IMR-90 (cell line): ENCODE results near the gene DDC. TPM values are rescaled to one million over a fixed set of nuclear protein-coding genes. Genes with fewer than 3 reads are reported as not detected.

Experiments
- ATAC-seq: fragments of 200-7000 bp; cut with Tn5 transposase; 2 replicates; pipeline ENCODE4 v1.9.1; 2020; ENCODE audit warnings: low read depth, mild to moderate bottlenecking, moderate library complexity
- BruUV-seq: library from RNA; stranded (reverse); fragments of 400-500 nt; replicated peaks from 2 replicates; lab custom pipeline; 2021; lab: Mats Ljungman, UMichigan
- CTCF ChIA-PET: fragments of 300-600 bp; formaldehyde crosslinking; extraction: SDS; loops from one replicate; lab custom pipeline; 2021; ENCODE audit warnings: antibody characterized with exemption; lab: Yijun Ruan, JAX
- POLR2A ChIA-PET: fragments of 300-600 bp; sonication (Branson Sonifier 250); formaldehyde crosslinking; loops from one replicate; lab custom pipeline; 2022; ENCODE audit warnings: antibody characterized with exemption; ENCODE audit not compliant: unreplicated experiment; lab: Charles Lee
- DNase-seq: peaks from one replicate; pipeline ENCODE4 v3.0.0; 2013
- H2AFZ ChIP-seq: replicated peaks from 2 replicates; pipeline ENCODE3; 2013; ENCODE audit warnings: low read length, mild to moderate bottlenecking; ENCODE audit not compliant: poor library complexity
- H2AK5ac ChIP-seq: 2 replicates; pipeline ENCODE4 v1.6.1; 2013; ENCODE audit warnings: low read depth, low read length, inconsistent platforms
- H2AK9ac ChIP-seq: replicated peaks from 2 replicates; pipeline ENCODE3; 2013; ENCODE audit warnings: mild to moderate bottlenecking, low read depth, low read length, moderate library complexity; ENCODE audit not compliant: poor library complexity
- H2BK120ac ChIP-seq: 2 replicates; pipeline ENCODE4 v1.6.1; 2013; ENCODE audit warnings: low read depth, low read length, inconsistent platforms
- H2BK15ac ChIP-seq: 3 replicates; pipeline ENCODE4 v1.6.1; 2013; ENCODE audit warnings: low read depth, low read length, inconsistent platforms
- H2BK20ac ChIP-seq: 2 replicates; pipeline ENCODE4 v1.6.1; 2013; ENCODE audit warnings: low read depth, mild to moderate bottlenecking, inconsistent platforms, low read length, moderate library complexity
- H2BK5ac ChIP-seq: 2 replicates; pipeline ENCODE4 v1.6.1; 2013; ENCODE audit warnings: mild to moderate bottlenecking, low read depth, low read length, inconsistent platforms; ENCODE audit not compliant: poor library complexity, severe bottlenecking
- H3K14ac ChIP-seq: replicated peaks from 2 replicates; pipeline ENCODE4 v1.6.1; 2013; ENCODE audit warnings: low read depth, low read length, inconsistent platforms
- H3K18ac ChIP-seq: 2 replicates; pipeline ENCODE4 v1.6.1; 2013; ENCODE audit warnings: low read depth, low read length, control low read depth
- H3K23ac ChIP-seq: 2 replicates; pipeline ENCODE4 v1.6.1; 2013; ENCODE audit warnings: low read depth, low read length, inconsistent platforms
- H3K27ac ChIP-seq: 2 replicates; pipeline ENCODE4 v1.5.1; 2013; ENCODE audit warnings: mild to moderate bottlenecking, control low read depth, low read length; ENCODE audit not compliant: insufficient read depth
- H3K27me3 ChIP-seq: 2 replicates; pipeline ENCODE4 v1.6.1; 2013; ENCODE audit warnings: low read length; ENCODE audit not compliant: control insufficient read depth, insufficient read depth
- H3K36me3 ChIP-seq: 2 replicates; pipeline ENCODE4 v1.6.1; 2013; ENCODE audit warnings: low read length, mixed read lengths; ENCODE audit not compliant: control insufficient read depth, insufficient read depth
- H3K4ac ChIP-seq: 2 replicates; pipeline ENCODE4 v1.6.1; 2013; ENCODE audit warnings: low read depth, low read length, inconsistent platforms
- H3K4me1 ChIP-seq: 2 replicates; pipeline ENCODE4 v1.6.1; 2013; ENCODE audit warnings: low read length, mixed read lengths; ENCODE audit not compliant: control insufficient read depth, insufficient read depth
- H3K4me2 ChIP-seq: 2 replicates; pipeline ENCODE4 v1.6.1; 2013; ENCODE audit warnings: low read depth, mild to moderate bottlenecking, control low read depth, low read length, moderate library complexity
- H3K4me3 ChIP-seq: 2 replicates; pipeline ENCODE4 v1.5.1; 2013; ENCODE audit warnings: low read depth, mild to moderate bottlenecking, control low read depth, low read length, moderate library complexity; ENCODE audit not compliant: insufficient read depth
- H3K56ac ChIP-seq: 2 replicates; pipeline ENCODE4 v1.6.1; 2013; ENCODE audit warnings: low read length, inconsistent platforms; ENCODE audit not compliant: insufficient read depth; ENCODE audit errors: extremely low read depth
- H3K79me1 ChIP-seq, 2 experiments: 2 replicates each; pipeline ENCODE4 v1.6.1; 2013; ENCODE audit warnings: low read length in 2 of 2, inconsistent platforms in 1 of 2, low read depth in 1 of 2
- H3K9ac ChIP-seq: 2 replicates; pipeline ENCODE4 v1.6.1; 2013; ENCODE audit warnings: low read depth, low read length, control low read depth
- H3K9me1 ChIP-seq: 2 replicates; pipeline ENCODE4 v1.6.1; 2013; ENCODE audit warnings: low read length, inconsistent platforms; ENCODE audit not compliant: insufficient read depth
- H3K9me3 ChIP-seq: 2 replicates; pipeline ENCODE4 v1.6.1; 2013; ENCODE audit warnings: low read length; ENCODE audit not compliant: control insufficient read depth, insufficient read depth
- H4K20me1 ChIP-seq: 2 replicates; pipeline ENCODE4 v1.6.1; 2013; ENCODE audit warnings: low read length, inconsistent platforms; ENCODE audit not compliant: insufficient read depth
- H4K5ac ChIP-seq: 2 replicates; pipeline ENCODE4 v1.6.1; 2013; ENCODE audit warnings: mild to moderate bottlenecking, low read depth, low read length, control low read depth
- H4K8ac ChIP-seq, 2 experiments: 2 replicates each; pipeline ENCODE4 v1.6.1; 2013; ENCODE audit warnings: low read depth in 2 of 2, low read length in 2 of 2, control low read depth in 1 of 2, inconsistent platforms in 1 of 2
- H4K91ac ChIP-seq: 2 replicates; pipeline ENCODE4 v1.6.1; 2013; ENCODE audit warnings: low read depth, low read length, inconsistent platforms; ENCODE audit not compliant: insufficient read depth
- BHLHE40 ChIP-seq: fragments of 150-350 bp; IDR thresholded peaks from 2 replicates; pipeline ENCODE4 v1.6.1; 2016; ENCODE audit warnings: mild to moderate bottlenecking, low read depth, low read length
- CEBPB ChIP-seq: IDR thresholded peaks from 2 replicates; pipeline ENCODE4 v1.6.1; 2012; ENCODE audit warnings: low read depth, low read length, improper control_type of control experiment
- CHD1 ChIP-seq: IDR thresholded peaks from 2 replicates; pipeline ENCODE4 v1.6.1; 2012; ENCODE audit warnings: low read depth, low read length, improper control_type of control experiment
- CTCF ChIP-seq: conservative IDR thresholded peaks from 2 replicates; pipeline ENCODE4 v1.5.1; 2012; ENCODE audit warnings: mild to moderate bottlenecking, low read depth, low read length, improper control_type of control experiment
- ELK1 ChIP-seq: fragments of 150-350 bp; IDR thresholded peaks from 2 replicates; pipeline ENCODE4 v1.6.1; 2016; ENCODE audit warnings: low read depth, mild to moderate bottlenecking, low read length, moderate library complexity, borderline replicate concordance
- FOS ChIP-seq: fragments of 150-350 bp; IDR thresholded peaks from 2 replicates; pipeline ENCODE4 v1.6.1; 2016; ENCODE audit warnings: low read depth, low read length
- MAFK ChIP-seq: IDR thresholded peaks from 2 replicates; pipeline ENCODE4 v1.6.1; 2012; ENCODE audit warnings: low read depth, low read length, improper control_type of control experiment
- MAZ ChIP-seq: IDR thresholded peaks from 2 replicates; pipeline ENCODE4 v1.6.1; 2012; ENCODE audit warnings: low read depth, mild to moderate bottlenecking, low read length, improper control_type of control experiment, moderate library complexity, borderline replicate concordance
- MXI1 ChIP-seq: IDR thresholded peaks from 2 replicates; pipeline ENCODE4 v1.6.1; 2012; ENCODE audit warnings: low read depth, mild to moderate bottlenecking, low read length, moderate library complexity, borderline replicate concordance
- NFE2L2 ChIP-seq: fragments of 150-350 bp; IDR thresholded peaks from 2 replicates; pipeline ENCODE4 v1.6.1; 2016; ENCODE audit warnings: low read depth, mild to moderate bottlenecking, low read length
- POLR2A ChIP-seq: IDR thresholded peaks from 2 replicates; pipeline ENCODE4 v1.6.1; 2012; ENCODE audit warnings: mild to moderate bottlenecking, low read depth, low read length
- RAD21 ChIP-seq: IDR thresholded peaks from 2 replicates; pipeline ENCODE4 v1.6.1; 2012; ENCODE audit warnings: low read length, improper control_type of control experiment
- RCOR1 ChIP-seq: IDR thresholded peaks from 2 replicates; pipeline ENCODE4 v1.6.1; 2012; ENCODE audit warnings: mild to moderate bottlenecking, low read length, improper control_type of control experiment; ENCODE audit not compliant: insufficient replicate concordance
- RFX5 ChIP-seq: IDR thresholded peaks from 2 replicates; pipeline ENCODE4 v1.8.0; 2012; ENCODE audit warnings: low read depth, mild to moderate bottlenecking, low read length, moderate library complexity
- SMC3 ChIP-seq: fragments of 150-350 bp; IDR thresholded peaks from 2 replicates; pipeline ENCODE4 v1.6.1; 2016; ENCODE audit warnings: low read depth, mild to moderate bottlenecking, antibody characterized with exemption, low read length, moderate library complexity
- USF2 ChIP-seq: fragments of 150-350 bp; IDR thresholded peaks from 2 replicates; pipeline ENCODE4 v1.6.1; 2017; ENCODE audit warnings: mild to moderate bottlenecking, antibody characterized with exemption, low read length, low read depth
- WGBS, 2 experiments: methylation state at CpG; one replicate each; pipeline versions ENCODE4 v1.1.5 to v1.1.7; 2013; ENCODE audit warnings: missing lambda C conversion rate in 2 of 2; ENCODE audit not compliant: insufficient read length in 1 of 2; ENCODE audit errors: extremely low coverage in 2 of 2; 5-methylcytosine and 5-hydroxymethylcytosine counted together
- dilution Hi-C: fragments of 300-500 bp; cut with HindIII; formaldehyde crosslinking; loops from one replicate; pipeline ENCODE4 v1.14.3; 2018; ENCODE audit warnings: low sequenced_read_pairs; ENCODE audit not compliant: unreplicated experiment
- in situ Hi-C: fragments of 300-500 bp; cut with MboI; formaldehyde crosslinking; loops from 3 replicates; pipeline ENCODE4 v1.14.3; 2019; ENCODE audit warnings: low sequenced_read_pairs, inconsistent platforms, mixed read lengths
- intact Hi-C: fragments of 100-400 bp; cut with micrococcal nuclease; formaldehyde crosslinking; loops from 2 replicates; pipeline ENCODE4 v1.10.0; 2022
- polyA plus RNA-seq, 3 experiments: library from polyadenylated mRNA; depleted of rRNA; stranded (reverse); fragments of >200 nt; gene quantifications; 2 replicates each; pipeline ENCODE4 v1.2.3, GENCODE V29; 2012; ENCODE audit warnings: low replicate concordance in 1 of 3
- total RNA-seq: library from RNA; depleted of rRNA; stranded (reverse); fragments of >200 nt; gene quantifications from 2 replicates; pipeline ENCODE4 v1.2.3, GENCODE V29; 2012

Gene DDC
- total and polyA plus RNA-seq, 2 of the 4 experiments (the other 2 are of a cell fraction), result not detected

DNA sequence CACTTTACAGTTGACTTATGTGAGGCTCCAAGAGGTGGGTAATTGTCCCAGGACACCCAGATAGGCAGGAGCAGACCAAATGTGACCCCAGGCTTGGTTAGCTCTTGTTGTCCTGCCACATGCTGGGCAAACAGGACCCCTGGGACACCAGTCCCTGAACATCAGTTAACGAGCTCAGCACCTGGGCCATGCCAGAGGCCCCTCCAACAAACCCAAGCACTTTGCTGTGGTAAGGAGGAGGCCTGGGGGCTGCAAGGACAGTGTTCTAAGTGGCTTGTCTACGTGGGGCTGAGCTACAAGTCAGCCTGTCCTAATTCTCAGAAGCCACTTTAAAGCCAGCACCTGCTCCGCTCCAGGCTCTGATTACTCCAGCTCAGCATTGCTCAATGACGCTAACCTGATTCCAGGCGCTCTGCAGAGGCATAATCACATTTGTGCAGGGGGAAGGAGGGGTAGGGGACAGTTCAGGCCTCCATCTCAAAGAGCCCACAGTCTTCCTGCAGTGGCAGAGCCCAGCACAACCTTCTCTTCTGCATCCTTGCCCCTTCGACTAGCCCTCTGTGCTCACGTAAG lies 57.2 kb downstream of the DDC start:
- no peak overlapping the region for H3K4ac ChIP-seq
- H3K4me2 ChIP-seq, result no peak overlapping the region
- no TSS peak for BruUV-seq
- H4K8ac ChIP-seq, result no peak overlapping the region
- no peak overlapping the region for H2AK9ac ChIP-seq
- CTCF ChIA-PET, result no interaction called here
- no peaks in the 10 kb centered on the region for H3K36me3 ChIP-seq
- no peak overlapping the region for H2BK120ac ChIP-seq
- no peaks in the 10 kb centered on the region for H3K9me3 ChIP-seq
- no peaks in the 10 kb centered on the region; the same call in 1 of the 2 replicates for H3K4me1 ChIP-seq
- H3K27ac ChIP-seq, result no peak overlapping the region
- H3K18ac ChIP-seq, result no peak overlapping the region
- no peak overlapping the region for H3K56ac ChIP-seq
- no peak overlapping the region for H3K23ac ChIP-seq
- H3K9me1 ChIP-seq, result no peaks in the 10 kb centered on the region
- no peak overlapping the region for H4K91ac ChIP-seq
- no CpG with 5 or more reads among the region's 7 CpGs for WGBS, 2 experiments
- POLR2A ChIA-PET, result no interaction called here
- no peak overlapping the region for H3K9ac ChIP-seq
- H3K14ac ChIP-seq, result no peak overlapping the region
- H2BK5ac ChIP-seq, result no peak overlapping the region
- peaks cover 5% of the 10 kb centered on the region; the same call in 1 of the 2 replicates for H3K27me3 ChIP-seq
- no peaks in the 10 kb centered on the region for H4K20me1 ChIP-seq
- DNase-seq (no peak), ATAC-seq (no peak)
- dilution Hi-C loops (no loop called here), intact Hi-C loops (loop anchor here (10.0 kb wide), 1 partner anchor 67 kb away; no protein-coding TSS in a partner anchor), in situ Hi-C loops (no loop called here)
- H2AK5ac ChIP-seq, result no peak overlapping the region
- no peak overlapping the region for H3K4me3 ChIP-seq
- H3K79me1 ChIP-seq, result no peaks in the 10 kb centered on the region
- TF ChIP-seq MAZ, result no peak
- TF ChIP-seq RAD21, result no peak
- no peak for TF ChIP-seq BHLHE40
- no peak for TF ChIP-seq USF2
- no peak for TF ChIP-seq ELK1
- TF ChIP-seq RCOR1, result no peak
- TF ChIP-seq CTCF, result no peak
- no peak for TF ChIP-seq CHD1
- no peak for TF ChIP-seq MXI1
- TF ChIP-seq MAFK, result no peak
- TF ChIP-seq RFX5, result no peak
- no peak for TF ChIP-seq CEBPB
- TF ChIP-seq SMC3, result no peak
- no peak for TF ChIP-seq FOS
- no peak for TF ChIP-seq POLR2A
- no peak for TF ChIP-seq NFE2L2
- no peak overlapping the region for H2BK15ac ChIP-seq
- H2AFZ ChIP-seq, result no peak overlapping the region
- H4K5ac ChIP-seq, result no peak overlapping the region
- H2BK20ac ChIP-seq, result no peak overlapping the region
